ENCODE data around the gene SF3B3. TPM values are rescaled to one million over a fixed set of nuclear protein-coding genes. Genes with fewer than 3 reads are reported as not detected.
A peak's percentile ranks its signal among the peaks of the same experiment; 100 is the strongest.

SF3B3 gene
- total RNA-seq, 1 donor from 2014 or later = 91.3 TPM

DNA sequence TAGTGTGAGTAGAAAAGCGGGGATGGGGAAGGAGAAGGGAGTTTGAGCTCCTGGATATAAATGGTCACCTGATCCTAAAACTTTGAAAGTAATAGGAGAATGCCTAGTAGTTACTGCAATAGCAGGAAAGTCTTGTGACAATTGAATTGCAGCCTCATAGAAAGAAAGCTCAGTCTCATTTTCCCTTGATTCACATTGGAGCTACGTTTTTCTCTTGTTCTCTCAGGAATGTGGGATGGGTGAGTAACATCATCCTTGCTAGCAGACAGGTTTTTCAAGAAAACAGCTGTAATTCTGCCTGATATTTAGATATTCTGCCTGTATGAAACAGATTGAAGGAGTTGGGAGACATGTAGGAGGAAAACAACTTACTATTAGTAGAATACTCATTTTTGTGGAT is 25.3 kb downstream of the SF3B3 start:
- H3K9me3 ChIP-seq = no peaks in the 10 kb centered on the region
- no peak overlapping the region for H3K4me3 ChIP-seq
- H3K36me3 ChIP-seq = peaks cover 4 to 84% of the 10 kb centered on the region in 2 donors
- peaks cover 19% of the 10 kb centered on the region for H3K4me1 ChIP-seq
- H3K27me3 ChIP-seq = no peaks in the 10 kb centered on the region
- no peak overlapping the region for H3K27ac ChIP-seq
- intact Hi-C loops (cut with DNase I) = no loop called here
- no peak for TF ChIP-seq CTCF (IDR thresholded peaks at IDR 0.05)
- no peak for DNase-seq (ENCODE audit: extremely low spot score in 2 of 2)

DNA sequence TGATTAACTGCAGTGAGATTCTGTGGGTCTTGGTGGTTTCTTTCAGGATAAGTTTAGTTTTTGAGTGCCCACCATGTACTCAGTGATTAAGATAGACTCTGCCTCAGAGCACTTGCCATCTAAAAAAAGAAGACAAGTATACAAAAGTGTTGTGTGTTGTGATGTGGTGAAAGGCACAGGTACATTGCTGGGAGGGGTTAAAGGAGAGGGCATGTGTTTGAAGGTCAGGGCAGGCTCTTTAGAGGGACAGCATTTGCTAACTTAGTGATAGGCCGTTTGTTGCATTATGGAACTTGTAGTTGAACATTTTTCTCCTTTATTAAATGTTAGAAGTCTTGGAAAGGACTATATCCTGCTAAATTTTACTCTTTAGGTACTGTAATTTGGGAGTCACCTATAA is 26.5 kb downstream of the SF3B3 start:
- DNase-seq (ENCODE audit: extremely low spot score in 2 of 2) = no peak
- peaks cover 0 to 84% of the 10 kb centered on the region in 2 donors for H3K36me3 ChIP-seq
- H3K27ac ChIP-seq = no peak overlapping the region
- intact Hi-C loops (cut with DNase I) = no loop called here
- peaks cover 21% of the 10 kb centered on the region for H3K4me1 ChIP-seq
- H3K27me3 ChIP-seq = no peaks in the 10 kb centered on the region
- H3K9me3 ChIP-seq = no peaks in the 10 kb centered on the region
- no peak for TF ChIP-seq POLR2AphosphoS5 (IDR thresholded peaks at IDR 0.05; ENCODE audit: insufficient read depth in 1 of 2, low read depth in 1 of 2)
- no peak for TF ChIP-seq POLR2A (IDR thresholded peaks at IDR 0.05)
- TF ChIP-seq CTCF (IDR thresholded peaks at IDR 0.05) = no peak
- H3K4me3 ChIP-seq = no peak overlapping the region

DNA sequence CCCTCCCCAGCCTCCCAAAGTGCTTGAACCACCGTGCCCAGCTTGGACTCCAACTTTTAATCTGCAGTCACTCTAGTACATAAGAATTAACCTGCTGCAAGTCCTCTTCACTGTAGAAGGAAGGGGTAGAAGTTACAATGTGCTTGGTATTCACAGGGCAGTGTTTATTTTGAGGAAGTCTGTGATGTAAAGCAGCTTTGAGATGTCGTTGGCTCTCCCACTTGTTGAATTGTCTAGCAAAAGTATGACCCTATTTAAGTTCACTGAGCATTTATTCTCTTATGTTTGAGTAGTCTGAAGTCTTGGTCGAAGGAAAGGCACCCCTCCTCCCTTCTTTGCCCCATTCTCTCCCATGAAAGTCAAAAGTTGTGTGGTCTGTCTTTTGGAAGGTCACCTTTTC is 28.2 kb downstream of the SF3B3 start:
- no peaks in the 10 kb centered on the region for H3K9me3 ChIP-seq
- TF ChIP-seq POLR2A (IDR thresholded peaks at IDR 0.05) (no peak), CTCF (IDR thresholded peaks at IDR 0.05) (no peak), POLR2AphosphoS5 (IDR thresholded peaks at IDR 0.05; ENCODE audit: insufficient read depth in 1 of 2, low read depth in 1 of 2) (no peak)
- peaks cover 0 to 87% of the 10 kb centered on the region in 2 donors for H3K36me3 ChIP-seq
- H3K4me3 ChIP-seq = no peak overlapping the region
- no peak overlapping the region for H3K27ac ChIP-seq
- H3K4me1 ChIP-seq = peaks cover 21% of the 10 kb centered on the region
- H3K27me3 ChIP-seq = no peaks in the 10 kb centered on the region
- no peak for DNase-seq (ENCODE audit: extremely low spot score in 2 of 2)
- intact Hi-C loops (cut with DNase I) = no loop called here

DNA sequence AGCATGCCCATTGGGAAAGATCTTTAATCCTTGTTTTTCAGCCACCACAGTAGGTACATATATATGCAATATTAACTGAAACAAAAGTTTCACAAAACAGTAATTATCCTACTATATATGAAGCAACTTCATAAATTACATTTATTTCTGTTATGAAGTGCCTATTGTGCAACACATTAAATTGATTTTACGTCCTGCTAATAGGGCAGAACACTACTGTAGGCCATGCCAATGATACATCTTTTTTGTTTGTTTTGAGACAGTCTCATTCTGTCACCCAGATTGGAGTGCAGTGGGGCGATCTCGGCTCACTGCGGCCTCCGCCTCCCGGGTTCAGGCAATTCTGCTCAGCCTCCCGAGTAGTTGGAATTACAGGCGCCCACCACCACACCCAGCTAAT is 29.1 kb downstream of the SF3B3 start:
- intact Hi-C loops (cut with DNase I) = no loop called here
- Histone ChIP-seq H3K4me3 (no peak overlapping the region), H3K27me3 (no peaks in the 10 kb centered on the region), H3K27ac (peak overlapping the region; percentile 37), H3K36me3 (peaks cover 0 to 86% of the 10 kb centered on the region in 2 donors), H3K4me1 (peaks cover 21% of the 10 kb centered on the region), H3K9me3 (no peaks in the 10 kb centered on the region)
- TF ChIP-seq POLR2A (IDR thresholded peaks at IDR 0.05) (no peak), CTCF (IDR thresholded peaks at IDR 0.05) (no peak), POLR2AphosphoS5 (IDR thresholded peaks at IDR 0.05; ENCODE audit: insufficient read depth in 1 of 2, low read depth in 1 of 2) (no peak)
- no peak for DNase-seq (ENCODE audit: extremely low spot score in 2 of 2)

DNA sequence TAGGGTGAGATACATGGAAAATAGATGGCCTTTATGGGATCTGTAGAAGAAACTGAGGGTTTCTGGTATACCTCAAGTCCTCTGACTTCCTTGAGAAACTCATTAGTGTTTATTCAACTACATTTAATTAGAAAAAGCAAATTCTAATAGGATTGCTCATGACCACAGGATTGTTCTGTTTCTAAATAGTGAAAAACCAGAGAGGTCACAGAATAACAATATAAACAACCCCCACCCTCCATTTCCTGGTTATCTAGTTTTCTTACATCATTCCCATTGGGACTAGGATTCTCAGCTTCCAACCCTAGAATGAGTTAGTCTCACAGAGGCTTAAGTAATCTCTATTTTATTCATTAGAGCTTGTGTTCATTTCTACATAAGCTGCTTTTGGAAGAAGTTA is 30.0 kb downstream of the SF3B3 start:
- H3K27me3 ChIP-seq = no peaks in the 10 kb centered on the region
- intact Hi-C loops (cut with DNase I) = no loop called here
- H3K36me3 ChIP-seq = peaks cover 0 to 85% of the 10 kb centered on the region in 2 donors
- no peaks in the 10 kb centered on the region for H3K9me3 ChIP-seq
- H3K4me1 ChIP-seq = peaks cover 21% of the 10 kb centered on the region
- no peak for DNase-seq (ENCODE audit: extremely low spot score in 2 of 2)
- H3K4me3 ChIP-seq = no peak overlapping the region
- TF ChIP-seq CTCF (IDR thresholded peaks at IDR 0.05) (no peak), POLR2A (IDR thresholded peaks at IDR 0.05) (no peak), POLR2AphosphoS5 (IDR thresholded peaks at IDR 0.05; ENCODE audit: insufficient read depth in 1 of 2, low read depth in 1 of 2) (no peak)
- H3K27ac ChIP-seq = peak overlapping the region; percentile 37

All from vagina (tissue), 2 donors.